HepG2 (cell line): Measurements from ENCODE around the gene INPP4B. TPM values are rescaled to one million over a fixed set of nuclear protein-coding genes. Genes with fewer than 3 reads are reported as not detected.
A peak's percentile ranks its signal among the peaks of the same experiment; 100 is the strongest.

Experiments
- ATAC-seq: fragments of 200-7000 bp; cut with Tn5 transposase; 3 replicates; pipeline ENCODE4 v1.9.1; 2020; ENCODE audit warnings: mild to moderate bottlenecking, moderate library complexity
- BruUV-seq: library from RNA; stranded (reverse); fragments of 400-500 nt; replicated peaks from 2 replicates; lab custom pipeline; 2021; lab: Mats Ljungman, UMichigan
- CTCF ChIA-PET: fragments of 300-600 bp; formaldehyde crosslinking; extraction: SDS; loops from one replicate; lab custom pipeline; 2021; ENCODE audit warnings: low total read pairs, inconsistent platforms, low intra/inter-chr PET ratio; lab: Yijun Ruan, JAX
- POLR2A ChIA-PET: fragments of 350-600 bp; sonication (Branson Sonifier 250); formaldehyde crosslinking; loops from one replicate; lab custom pipeline; 2020; ENCODE audit warnings: antibody characterized with exemption, inconsistent platforms; lab: Yijun Ruan, JAX
- DNase-seq: peaks from one replicate; pipeline ENCODE4 v3.0.0-alpha.2; 2015; ENCODE audit warnings: low spot score
- FAIRE-seq: peaks from 3 replicates; lab custom pipeline; 2011; peaks lifted over from hg19 to GRCh38; lab: Jason Lieb, UNC
- H2AFZ ChIP-seq: one replicate; pipeline ENCODE4 v1.6.1; 2011; ENCODE audit warnings: low read length, inconsistent platforms
- H3K27ac ChIP-seq: fragments of 300-600 bp; 3 replicates; pipeline ENCODE4 v1.8.0; 2011; ENCODE audit warnings: mixed run types, mild to moderate bottlenecking, mixed read lengths, low read length, inconsistent platforms; ENCODE audit not compliant: insufficient read depth; ENCODE audit errors: extremely low read length
- H3K27me3 ChIP-seq, 2 experiments: fragments of 200-600 bp in 1 of 2; 2 replicates in 1 of 2; 3 replicates in 1 of 2; pipeline versions ENCODE4 v1.6.0 to v1.8.0; 2011; ENCODE audit warnings: low read length in 2 of 2, mild to moderate bottlenecking in 2 of 2, moderate library complexity in 2 of 2, inconsistent platforms in 1 of 2; ENCODE audit not compliant: insufficient read depth in 2 of 2, control insufficient read depth in 1 of 2
- H3K36me3 ChIP-seq, 2 experiments: fragments of 200-600 bp in 1 of 2; replicated peaks in 1 of 2; 2 replicates in 1 of 2; 3 replicates in 1 of 2; pipeline versions ENCODE4 v1.5.1 to v1.8.0; 2011; ENCODE audit warnings: low read length in 2 of 2, inconsistent platforms in 1 of 2; ENCODE audit not compliant: insufficient read depth in 2 of 2, control insufficient read depth in 1 of 2
- H3K4me1 ChIP-seq: 2 replicates; pipeline ENCODE4 v1.5.1; 2012; ENCODE audit warnings: low read length, inconsistent platforms; ENCODE audit not compliant: insufficient read depth
- H3K4me2 ChIP-seq: 2 replicates; pipeline ENCODE4 v1.6.0; 2011; ENCODE audit warnings: low read depth, low read length, inconsistent platforms
- H3K4me3 ChIP-seq, 3 experiments: fragments of 200-600 bp in 1 of 3; sonication (generic), shearing (Covaris generic) in 1 of 3; replicated peaks in 1 of 3; 2 replicates each; pipeline ENCODE4 v1.5.1; 2011 to 2016; ENCODE audit warnings: low read length in 3 of 3, inconsistent platforms in 2 of 3, low read depth in 2 of 3, mild to moderate bottlenecking in 2 of 3, control low read depth in 1 of 3, mixed read lengths in 1 of 3; ENCODE audit not compliant: insufficient read depth in 1 of 3
- H3K79me2 ChIP-seq: one replicate; pipeline ENCODE4 v1.6.1; 2011; ENCODE audit warnings: low read length, inconsistent platforms; ENCODE audit not compliant: insufficient read depth
- H3K9ac ChIP-seq: 2 replicates; pipeline ENCODE4 v1.6.0; 2011; ENCODE audit warnings: mild to moderate bottlenecking, low read depth, low read length, inconsistent platforms; ENCODE audit not compliant: insufficient read depth
- H3K9me3 ChIP-seq: 2 replicates; pipeline ENCODE4 v1.5.1; 2012; ENCODE audit warnings: mild to moderate bottlenecking, low read length
- H4K20me1 ChIP-seq: 2 replicates; pipeline ENCODE4 v1.6.0; 2011; ENCODE audit warnings: inconsistent platforms, mild to moderate bottlenecking, low read length, moderate library complexity; ENCODE audit not compliant: insufficient read depth
- BCL6 ChIP-seq: IDR thresholded peaks from 2 replicates; pipeline ENCODE4 v1.6.1; 2016; ENCODE audit warnings: missing genetic modification reagents, missing compliant biosample characterization
- ESRRA ChIP-seq: sonication (generic); formaldehyde crosslinking; IDR thresholded peaks from 2 replicates; pipeline ENCODE4 v1.5.1; 2020; ENCODE audit warnings: mild to moderate bottlenecking, low read depth, missing genetic modification reagents
- HOXA5 ChIP-seq: sonication (generic); formaldehyde crosslinking; IDR thresholded peaks from 2 replicates; pipeline ENCODE4 v1.4.0; 2020; ENCODE audit warnings: missing genetic modification reagents
- MAFF ChIP-seq: IDR thresholded peaks from 2 replicates; pipeline ENCODE4 v1.6.1; 2011; ENCODE audit warnings: low read depth, low read length, improper control_type of control experiment
- MAFK ChIP-seq, 2 experiments: IDR thresholded peaks in 1 of 2; conservative IDR thresholded peaks in 1 of 2; 2 replicates each; pipeline ENCODE4 v1.6.1; 2011; ENCODE audit warnings: improper control_type of control experiment in 2 of 2, low read length in 2 of 2
- ZFP90 ChIP-seq: sonication (generic); formaldehyde crosslinking; IDR thresholded peaks from 2 replicates; pipeline ENCODE4 v1.8.0; 2022; ENCODE audit warnings: missing genetic modification reagents, mild to moderate bottlenecking, inconsistent platforms, borderline replicate concordance
- ZMYM3 ChIP-seq: sonication (generic); formaldehyde crosslinking; IDR thresholded peaks from 2 replicates; pipeline ENCODE4 v1.5.1; 2020; ENCODE audit warnings: mild to moderate bottlenecking, missing genetic modification reagents
- ZNF296 ChIP-seq: sonication (generic); formaldehyde crosslinking; conservative IDR thresholded peaks from 2 replicates; pipeline ENCODE4 v1.5.0; 2020; ENCODE audit warnings: mild to moderate bottlenecking, missing genetic modification reagents
- ZNF335 ChIP-seq: sonication (generic); formaldehyde crosslinking; IDR thresholded peaks from 2 replicates; pipeline ENCODE4 v1.4.0; 2020; ENCODE audit warnings: missing genetic modification reagents
- ZNF382 ChIP-seq: sonication (generic); formaldehyde crosslinking; IDR thresholded peaks from 2 replicates; pipeline ENCODE4 v1.5.0; 2020; ENCODE audit warnings: missing genetic modification reagents, mild to moderate bottlenecking, borderline replicate concordance
- ZNF543 ChIP-seq: sonication (generic); formaldehyde crosslinking; IDR thresholded peaks from 2 replicates; pipeline ENCODE4 v1.4.0; 2020; ENCODE audit warnings: mild to moderate bottlenecking, missing genetic modification reagents
- ZNF768 ChIP-seq: sonication (generic); formaldehyde crosslinking; IDR thresholded peaks from 2 replicates; pipeline ENCODE4 v1.4.0; 2020; ENCODE audit warnings: missing genetic modification reagents
- ZNF841 ChIP-seq: sonication (generic); formaldehyde crosslinking; IDR thresholded peaks from 2 replicates; pipeline ENCODE4 v1.8.1; 2023; ENCODE audit warnings: missing genetic modification reagents, borderline replicate concordance
- WGBS: methylation state at CpG from one replicate; pipeline ENCODE4 v1.1.6; 2017; ENCODE audit warnings: low lambda C conversion rate; 5-methylcytosine and 5-hydroxymethylcytosine counted together
- in situ Hi-C: cut with HindIII; loops from 2 replicates; pipeline ENCODE4 v1.10.0; 2017; ENCODE audit warnings: low pct_unique_long_range_greater_than_20kb; ENCODE audit not compliant: extremely low pct_ligation_motif_present
- intact Hi-C: fragments of 100-400 bp; cut with micrococcal nuclease; formaldehyde crosslinking; loops from one replicate; pipeline ENCODE4 v1.10.0; 2022; ENCODE audit not compliant: unreplicated experiment
- polyA plus RNA-seq, 8 experiments: library from polyadenylated mRNA; depleted of rRNA in 3 of 8; stranded (reverse) in 7 of 8; unstranded in 1 of 8; fragments of >200 nt; fragmentation: Illumina TruSeq in 4 of 8; extraction: Trizol in 4 of 8; gene quantifications; 2 replicates each; pipeline versions ENCODE4 v1.2.1 to v1.2.3, GENCODE V29; 2011 to 2016; ENCODE audit warnings: low read depth in 4 of 8, missing spikeins in 1 of 8, mixed read lengths in 1 of 8; ENCODE audit not compliant: insufficient read depth in 1 of 8
- total RNA-seq, 5 experiments: library from RNA; depleted of rRNA; stranded (reverse); fragments of >200 nt; fragmentation: Illumina TruSeq; extraction: Trizol; gene quantifications; 2 replicates each; pipeline ENCODE4 v1.2.3, GENCODE V29; 2016; ENCODE audit warnings: low read depth in 1 of 5
- TF ChIP-seq, protein P1 (sequence below): fragments of 450-650 bp; IDR thresholded peaks from 2 replicates; pipeline ENCODE4 v1.6.1; 2017

The INPP4B gene
- total and polyA plus RNA-seq, 2 of the 13 experiments (the other 11 are each of a cell fraction or from before 2014, with no cell fraction given): not detected

DNA sequence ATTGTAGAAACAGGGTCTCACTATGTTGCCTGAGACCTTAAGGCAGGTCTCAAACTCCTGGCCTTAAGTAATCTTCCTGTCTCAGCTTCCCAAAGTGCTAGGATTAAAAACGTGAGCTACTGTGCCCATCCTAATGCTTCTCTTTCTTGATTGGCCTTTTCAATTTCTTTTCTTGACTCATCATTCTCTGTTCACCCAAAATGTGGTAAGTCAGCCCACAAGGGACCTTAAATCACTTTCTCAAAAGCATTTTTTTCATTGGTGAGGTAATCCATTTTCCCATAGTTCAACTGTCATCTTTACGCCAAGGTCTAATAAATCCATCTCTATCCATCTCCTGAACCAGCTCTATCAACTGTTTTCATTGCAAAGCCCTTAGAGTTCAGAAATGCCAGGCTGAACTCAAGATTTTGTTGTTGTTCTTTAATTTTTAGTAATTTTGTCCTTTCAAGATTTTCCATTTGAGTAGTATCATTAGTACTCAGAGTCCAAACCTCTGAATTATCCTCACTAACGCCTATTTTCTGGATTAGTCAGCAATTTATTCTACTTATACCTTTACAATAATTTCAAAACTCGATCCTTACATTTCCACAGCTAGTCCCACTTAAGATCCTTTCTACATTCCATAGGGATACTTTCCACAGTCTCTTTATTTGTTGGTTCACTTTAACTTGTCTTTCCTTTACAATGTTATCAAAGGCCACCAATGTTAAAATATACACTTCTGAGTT is 681.2 kb downstream of the INPP4B start:
- Histone ChIP-seq H3K79me2 (no peaks in the 10 kb centered on the region), H3K4me1 (no peaks in the 10 kb centered on the region), H3K27ac (no peak overlapping the region), H3K27me3 (no peaks in the 10 kb centered on the region), H4K20me1 (no peaks in the 10 kb centered on the region), H2AFZ (no peak overlapping the region), H3K9ac (no peak overlapping the region), H3K36me3 (no peaks in the 10 kb centered on the region), H3K9me3 (no peaks in the 10 kb centered on the region), H3K4me3 (no peak overlapping the region), H3K4me2 (no peak overlapping the region)
- intact Hi-C loops: no loop called here
- ATAC-seq: no peak
- in situ Hi-C loops: no loop called here
- no TSS peak for BruUV-seq
- ChIA-PET POLR2A (no interaction called here), CTCF (no interaction called here)
- no peak for TF ChIP-seq ZNF543
- peak in 1 of 2 experiments; percentile 72; a peak in 3 of 4 replicates for TF ChIP-seq MAFK (conservative IDR thresholded peaks at IDR 0.05 in 1 of 2, IDR thresholded peaks at IDR 0.05 in 1 of 2; ENCODE audit: low read length in 2 of 2)
- TF ChIP-seq MAFF: peak; percentile 62
- WGBS: 10% methylated on average over 4 of the region's 4 CpGs
- no peak for FAIRE-seq
- no peak for DNase-seq

DNA sequence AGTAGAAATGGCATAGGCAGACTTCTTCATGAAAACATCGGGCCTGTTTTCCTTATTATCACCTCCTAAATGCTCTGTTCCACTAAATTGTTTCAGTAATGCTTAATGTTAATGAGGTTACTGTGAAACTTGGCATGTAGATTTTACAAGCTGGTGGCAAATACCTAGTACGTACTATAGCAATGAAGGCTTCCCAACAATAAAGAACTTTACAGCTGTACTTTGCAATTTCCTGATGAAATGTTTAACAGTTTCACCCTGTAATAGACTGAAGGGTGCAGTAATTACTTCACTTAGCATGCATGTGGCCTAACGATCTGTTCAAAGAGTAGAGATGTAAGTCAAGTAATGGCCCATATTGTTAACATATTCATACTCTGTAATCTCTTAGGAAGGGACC is 685.0 kb downstream of the INPP4B start:
- in situ Hi-C loops: no loop called here

More for the DNA sequence above, 685.0 kb downstream of the INPP4B start:
- Histone ChIP-seq H4K20me1 (no peaks in the 10 kb centered on the region), H3K27ac (no peak overlapping the region), H3K4me3 (no peak overlapping the region), H3K9me3 (no peaks in the 10 kb centered on the region), H3K9ac (no peak overlapping the region)
- POLR2A ChIA-PET: no interaction called here
- no TSS peak for BruUV-seq
- no peak for TF ChIP-seq ZNF841
- no peak for TF ChIP-seq BCL6 (CRISPR knock-in tag)
- TF ChIP-seq ZNF296 (CRISPR knock-in tag): no peak
- TF ChIP-seq HOXA5 (CRISPR knock-in tag): no peak
- no peak for TF ChIP-seq ZFP90 (CRISPR knock-in tag)
- TF ChIP-seq ESRRA (CRISPR knock-in tag): no peak
- TF ChIP-seq ZNF382: no peak
- no peak for TF ChIP-seq ZNF335 (CRISPR knock-in tag)
- TF ChIP-seq, protein P1, sequence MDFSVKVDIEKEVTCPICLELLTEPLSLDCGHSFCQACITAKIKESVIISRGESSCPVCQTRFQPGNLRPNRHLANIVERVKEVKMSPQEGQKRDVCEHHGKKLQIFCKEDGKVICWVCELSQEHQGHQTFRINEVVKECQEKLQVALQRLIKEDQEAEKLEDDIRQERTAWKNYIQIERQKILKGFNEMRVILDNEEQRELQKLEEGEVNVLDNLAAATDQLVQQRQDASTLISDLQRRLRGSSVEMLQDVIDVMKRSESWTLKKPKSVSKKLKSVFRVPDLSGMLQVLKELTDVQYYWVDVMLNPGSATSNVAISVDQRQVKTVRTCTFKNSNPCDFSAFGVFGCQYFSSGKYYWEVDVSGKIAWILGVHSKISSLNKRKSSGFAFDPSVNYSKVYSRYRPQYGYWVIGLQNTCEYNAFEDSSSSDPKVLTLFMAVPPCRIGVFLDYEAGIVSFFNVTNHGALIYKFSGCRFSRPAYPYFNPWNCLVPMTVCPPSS: no peak
- TF ChIP-seq ZMYM3 (CRISPR knock-in tag): no peak
- TF ChIP-seq ZNF768 (CRISPR knock-in tag): no peak
- TF ChIP-seq, all 625 proteins: peak for 0
- no peak overlapping the region for H3K4me2 ChIP-seq
- WGBS: 6% methylated on average over 3 of the region's 3 CpGs
- no peaks in the 10 kb centered on the region for H3K4me1 ChIP-seq
- intact Hi-C loops: no loop called here
- no peaks in the 10 kb centered on the region for H3K79me2 ChIP-seq
- no peak for DNase-seq
- no peak for FAIRE-seq
- CTCF ChIA-PET: no interaction called here
- no peak for ATAC-seq
- no peaks in the 10 kb centered on the region for H3K27me3 ChIP-seq
- H2AFZ ChIP-seq: no peak overlapping the region
- H3K36me3 ChIP-seq: no peaks in the 10 kb centered on the region
